Bone marrow (tissue), 2 donors: ENCODE data around the gene HIVEP1.

Experiments used
- DNase-seq, 2 donors: peaks; one replicate each; lab custom pipeline; 2025; lab: John Stamatoyannopoulos, UW

Gene HIVEP1

DNA sequence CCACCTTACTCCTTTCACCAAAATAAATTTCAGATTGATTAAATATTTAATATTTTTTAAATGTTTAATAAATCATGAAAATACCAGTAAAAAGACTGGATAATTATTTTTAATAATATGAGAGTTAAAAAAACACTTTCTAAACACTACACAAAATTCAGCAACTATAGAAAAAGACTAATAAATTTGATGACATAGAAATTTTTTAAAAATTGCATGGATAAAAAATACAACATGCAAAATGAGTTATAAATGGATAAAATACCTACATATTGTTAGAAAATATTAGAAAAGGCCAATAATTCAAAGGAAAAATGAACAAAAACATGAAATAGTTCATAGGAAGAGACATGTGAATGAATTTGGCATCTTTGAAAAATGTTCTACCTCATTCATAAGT, 177.0 kb downstream of the HIVEP1 start:
- DNase-seq = no peak

DNA sequence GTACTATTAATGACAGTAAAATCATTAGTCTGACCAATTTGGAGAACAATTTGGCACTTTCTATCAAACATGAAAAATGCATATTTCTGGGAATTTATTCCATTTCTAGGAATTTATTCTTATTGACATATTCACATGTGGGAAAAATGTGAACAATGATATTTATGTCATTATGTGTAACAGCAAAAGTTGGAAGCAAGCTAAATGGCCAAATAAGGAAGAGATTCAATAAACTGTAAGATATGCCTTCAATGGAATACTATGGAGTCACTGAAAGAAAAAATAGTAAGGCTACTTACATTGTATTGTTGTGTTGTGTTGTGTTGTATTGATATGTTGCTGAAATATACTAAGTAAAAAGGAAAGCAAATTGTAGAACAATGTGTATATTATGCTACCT, 177.5 kb downstream of the HIVEP1 start:
- no peak for DNase-seq

DNA sequence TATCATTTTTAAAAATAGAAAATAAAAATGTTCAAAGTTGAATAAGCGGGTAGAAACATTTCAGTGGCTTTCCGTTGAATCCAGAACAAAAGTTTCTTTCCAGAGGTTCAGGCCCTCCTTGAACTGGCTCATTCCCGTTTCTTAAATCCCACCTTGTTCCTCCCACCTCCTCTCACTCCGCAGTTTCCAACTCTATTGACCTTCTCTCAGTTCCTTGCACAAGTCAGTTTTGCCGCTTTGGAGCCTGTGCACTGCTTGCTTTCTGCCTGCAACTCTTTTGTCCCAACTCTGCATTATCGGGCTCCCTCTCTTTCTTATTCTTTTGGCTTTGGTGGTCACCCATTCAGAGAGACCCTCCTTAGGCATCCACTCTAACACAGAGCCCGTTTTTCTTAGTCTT, 178.1 kb downstream of the HIVEP1 start:
- DNase-seq = no peak

DNA sequence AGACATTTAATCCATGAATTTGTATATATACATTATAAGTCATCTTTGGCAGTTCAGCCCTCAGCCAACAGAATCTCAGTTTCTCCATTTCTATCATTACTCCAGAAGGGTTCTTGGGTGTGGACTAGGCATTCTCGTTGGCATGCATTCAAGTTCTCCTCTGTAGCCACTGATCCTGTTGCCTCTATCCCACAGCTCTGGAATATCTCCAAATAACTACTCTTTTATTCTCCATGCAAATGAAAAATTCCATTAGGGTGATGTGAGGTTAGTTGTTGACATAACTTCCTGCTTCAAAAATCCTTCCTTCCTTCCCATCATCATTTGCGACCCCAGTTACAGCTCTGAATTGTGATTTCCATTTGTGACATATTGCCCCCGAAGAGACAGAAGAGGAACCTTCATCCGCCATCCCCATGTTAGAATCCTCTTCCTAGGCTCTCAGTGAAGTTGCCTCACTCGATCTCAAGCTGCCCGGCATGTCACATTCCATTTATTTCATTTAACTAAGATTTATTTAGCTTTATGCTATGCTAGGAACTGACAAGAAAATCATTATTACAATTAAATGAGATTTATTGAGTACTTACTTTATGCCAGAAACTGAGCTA, 184.3 kb downstream of the HIVEP1 start:
- no peak for DNase-seq

DNA sequence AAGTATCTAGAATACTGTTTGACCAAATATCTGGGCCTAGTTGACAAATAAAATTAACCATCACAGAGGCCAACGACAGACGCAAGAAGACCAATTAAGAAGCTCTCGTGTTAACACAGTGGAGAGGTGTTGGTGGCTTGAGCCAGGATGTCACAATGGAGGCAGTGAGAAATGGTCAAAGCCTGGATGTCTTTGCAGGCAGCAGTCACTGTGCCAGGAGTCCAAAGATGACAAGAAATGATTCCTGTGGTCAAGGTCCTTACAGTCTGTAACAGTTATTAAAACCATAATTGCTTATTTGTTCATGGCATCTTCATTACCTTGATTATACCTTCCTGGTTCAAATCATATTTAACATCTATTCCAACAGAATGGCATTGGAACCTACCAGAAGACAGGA, 186.7 kb downstream of the HIVEP1 start:
- no peak for DNase-seq

DNA sequence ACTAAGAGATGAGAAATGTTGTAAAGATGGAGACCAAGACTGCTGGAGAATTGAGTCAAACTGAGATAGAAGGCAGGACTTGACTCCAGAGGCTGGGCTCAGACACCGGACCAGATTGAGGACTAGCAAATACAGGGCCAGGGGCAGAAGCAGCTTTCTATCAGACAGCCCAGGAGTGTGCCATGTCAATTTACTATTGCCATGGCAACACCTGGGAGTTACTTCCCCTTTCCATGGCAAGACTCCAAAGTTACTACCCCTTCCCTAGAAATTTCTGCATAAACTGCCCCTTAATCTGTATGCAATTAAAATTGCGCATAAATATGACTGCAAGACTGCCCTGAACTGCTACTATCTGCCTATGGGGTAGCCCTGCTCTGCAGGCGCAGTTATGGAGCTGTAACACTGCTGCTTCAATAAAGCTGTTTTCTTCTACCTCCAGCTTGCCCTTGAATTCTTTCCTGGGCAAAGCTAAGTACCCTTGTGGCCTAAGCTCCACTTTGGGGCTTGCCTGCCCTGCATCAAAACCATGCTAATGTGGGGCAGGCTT, 188.0 kb downstream of the HIVEP1 start:
- no peak for DNase-seq

DNA sequence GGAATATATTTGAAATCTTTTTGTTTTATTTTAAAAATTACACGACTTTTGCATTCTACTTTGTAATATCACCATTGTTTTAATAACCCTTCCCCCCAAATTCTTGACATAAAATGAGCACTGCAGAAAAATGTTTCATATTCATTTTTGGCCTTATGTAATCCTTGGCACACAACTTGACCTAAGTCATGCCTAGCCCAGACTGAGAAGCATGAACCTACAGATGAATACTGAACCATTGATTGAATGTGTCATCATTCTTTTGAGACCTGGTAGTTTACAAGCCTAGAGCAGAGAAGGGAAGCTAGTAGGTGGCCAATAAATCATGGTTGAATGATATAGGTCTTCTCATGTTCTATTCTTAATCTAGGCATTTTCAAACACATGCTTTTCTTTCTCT, 188.6 kb downstream of the HIVEP1 start:
- no peak for DNase-seq

DNA sequence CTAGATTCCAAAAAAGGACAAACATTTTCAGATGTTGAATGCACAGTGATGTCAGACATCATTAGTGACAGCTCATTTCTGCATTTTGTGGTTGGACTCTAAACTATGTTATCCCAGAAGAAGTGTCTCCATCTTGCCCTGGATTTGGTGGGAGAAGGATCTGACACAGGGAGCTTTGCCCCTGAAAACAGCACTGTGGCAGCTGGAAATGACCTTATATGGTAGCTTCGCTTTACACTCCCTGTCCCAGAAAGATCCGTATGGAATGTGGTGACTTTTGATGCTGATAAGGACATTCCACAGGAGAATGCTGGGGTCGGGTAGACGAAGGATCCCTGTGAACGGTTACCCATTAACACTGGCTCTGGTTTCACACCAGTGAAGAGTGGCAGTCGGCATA, 190.9 kb downstream of the HIVEP1 start:
- DNase-seq = no peak

DNA sequence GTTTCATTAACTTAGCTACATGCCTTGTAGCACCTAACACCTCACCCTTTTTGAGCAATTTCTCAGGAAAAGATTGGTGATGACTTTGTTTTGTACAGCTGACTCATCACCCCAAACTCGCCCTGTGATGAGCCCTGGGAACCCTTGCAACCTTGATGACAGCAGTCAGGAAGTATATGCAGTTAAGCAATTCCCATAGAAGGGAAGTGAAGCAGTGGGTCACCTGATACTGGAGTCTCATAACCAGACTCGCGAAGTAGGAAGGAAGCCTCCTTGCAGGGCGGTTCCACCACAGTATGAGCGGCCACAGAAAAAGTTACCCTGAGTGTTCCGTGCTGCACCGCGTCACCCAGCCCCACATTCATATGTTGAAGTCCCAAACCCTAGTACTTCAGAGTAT, 196.1 kb downstream of the HIVEP1 start:
- DNase-seq = peak in 1 of 2 donors; percentile 2

DNA sequence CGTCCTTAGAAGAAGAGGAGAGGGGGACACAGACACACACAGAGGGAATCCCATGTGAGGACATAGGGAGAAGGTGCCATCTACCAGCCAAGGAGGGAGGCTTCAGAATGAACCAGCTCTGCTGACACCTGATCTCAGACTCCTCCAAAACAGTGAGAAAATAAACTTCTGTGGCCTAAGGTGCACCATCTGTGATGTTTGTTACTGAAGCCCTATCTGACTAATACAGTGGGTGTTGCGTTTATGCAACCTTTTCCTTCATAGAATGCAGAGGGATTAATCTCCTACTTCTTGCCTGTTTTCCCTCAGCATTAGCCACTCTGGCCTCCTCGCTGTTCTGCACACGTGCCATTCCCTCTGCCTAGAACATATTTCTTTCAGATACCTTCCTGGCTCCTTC, 196.6 kb downstream of the HIVEP1 start:
- no peak for DNase-seq
